Astrocyte of the cerebellum (primary cell): Measurements from ENCODE around the gene STON2.

Experiments
- DNase-seq: peaks from one replicate; pipeline ENCODE4 v3.0.0-alpha.2; 2011; ENCODE audit warnings: low read depth
- H3K4me3 ChIP-seq: 2 replicates; pipeline ENCODE4 v1.5.1; 2011; ENCODE audit warnings: mild to moderate bottlenecking, low read depth, low read length, moderate library complexity
- CTCF ChIP-seq: IDR thresholded peaks from 2 replicates; pipeline ENCODE4 v1.5.1; 2012; ENCODE audit warnings: low read length, low read depth, moderate library complexity, mild to moderate bottlenecking; ENCODE audit errors: missing control alignments
- in situ Hi-C: cut with HindIII; loops from 2 replicates; pipeline ENCODE4 v1.10.0; 2017; ENCODE audit warnings: low sequenced_read_pairs

Gene STON2

GRCh38 chr14:81305743-81306142 is 94.4 kb downstream of the STON2 start:
- in situ Hi-C loops = no loop called here
- DNase-seq = no peak
- no peak for TF ChIP-seq CTCF
- no peak overlapping the region for H3K4me3 ChIP-seq

- no peak for DNase-seq
- in situ Hi-C loops = no loop called here
- no peak for TF ChIP-seq CTCF
- no peak overlapping the region for H3K4me3 ChIP-seq
Observed at GRCh38 chr14:81305065-81305464, 95.1 kb downstream of the STON2 start.

- in situ Hi-C loops = no loop called here
- H3K4me3 ChIP-seq = no peak overlapping the region
- DNase-seq = no peak
- no peak for TF ChIP-seq CTCF
Observed at GRCh38 chr14:81303258-81303935, 96.7 kb downstream of the STON2 start.

- DNase-seq = no peak
- H3K4me3 ChIP-seq = no peak overlapping the region
- TF ChIP-seq CTCF = no peak
- in situ Hi-C loops = no loop called here
Observed at GRCh38 chr14:81302638-81303037, 97.5 kb downstream of the STON2 start.

GRCh38 chr14:81301813-81302212 is 98.3 kb downstream of the STON2 start:
- no peak overlapping the region for H3K4me3 ChIP-seq
- TF ChIP-seq CTCF = no peak
- in situ Hi-C loops = no loop called here
- DNase-seq = no peak

- in situ Hi-C loops = no loop called here
- TF ChIP-seq CTCF = no peak
- no peak for DNase-seq
- no peak overlapping the region for H3K4me3 ChIP-seq
Observed at GRCh38 chr14:81301371-81301770, 98.8 kb downstream of the STON2 start.
